GM19463 (cell line): ENCODE results near the gene NRGN.

Experiments used
- ATAC-seq: cut with Tn5 transposase; IDR thresholded peaks from one replicate; pipeline ENCODE4 v1.9.1; 2021; ENCODE audit warnings: mild to moderate bottlenecking, moderate library complexity; ENCODE audit not compliant: unreplicated experiment

NRGN gene

GRCh38 chr11:124779568-124779967 is 39.8 kb downstream of the NRGN start:
- no peak for ATAC-seq

- no peak for ATAC-seq
Observed at GRCh38 chr11:124783002-124783401, 43.3 kb downstream of the NRGN start.

- no peak for ATAC-seq
Observed at GRCh38 chr11:124784051-124784450, 44.3 kb downstream of the NRGN start.

GRCh38 chr11:124788521-124788920 is 48.8 kb downstream of the NRGN start:
- no peak for ATAC-seq

GRCh38 chr11:124791626-124792341 is 52.0 kb downstream of the NRGN start:
- ATAC-seq, result no peak

- peak; percentile 74 for ATAC-seq
Observed at GRCh38 chr11:124793466-124794278, 53.9 kb downstream of the NRGN start.

- ATAC-seq, result no peak
Observed at GRCh38 chr11:124796312-124796711, 56.6 kb downstream of the NRGN start.
